ENCODE results near the gene BICDL2.
"Not testable (repeated sequence)": the region's sequence is repeated elsewhere in the genome, so short reads cannot be mapped to it uniquely, and the experiment has no call there.

BICDL2 gene

DNA sequence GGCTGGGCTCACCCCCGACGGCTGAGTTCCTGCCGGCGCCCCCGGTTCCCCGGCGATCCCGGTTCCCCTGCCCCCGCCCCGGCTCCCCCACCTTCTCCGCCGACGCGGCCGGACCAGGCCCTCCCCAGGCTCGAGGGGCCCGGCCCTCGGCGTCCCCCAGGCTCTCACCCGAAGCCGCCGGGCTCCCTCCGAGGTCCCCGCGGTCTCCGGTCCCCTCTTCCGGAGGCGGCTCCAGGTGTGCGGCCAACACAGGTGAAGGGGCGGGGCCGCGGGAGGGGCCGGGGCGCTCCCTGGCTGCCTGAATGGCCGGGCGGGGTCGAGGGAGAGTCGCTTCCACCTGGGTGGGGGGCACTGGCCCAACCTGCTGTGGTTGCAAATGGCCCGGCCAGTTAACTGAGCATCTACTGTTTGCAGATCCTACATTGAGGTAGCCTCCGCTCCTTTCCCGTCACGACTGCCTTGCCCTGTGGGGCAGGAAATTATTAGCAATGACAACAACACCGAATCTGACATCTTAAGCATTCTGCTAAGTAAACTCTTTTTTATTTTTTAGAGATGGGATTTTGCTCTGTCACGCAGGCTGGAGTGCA is at the start of gene BICDL2:
TSS of gene BICDL2 (minus strand) at position 219 of the 590 bp plus-strand sequence. CDS start 1,448 bp downstream, outside the sequence.
- in situ Hi-C loops (cut with MboI; ENCODE audit: low sequenced_read_pairs), result no loop called here

DNA sequence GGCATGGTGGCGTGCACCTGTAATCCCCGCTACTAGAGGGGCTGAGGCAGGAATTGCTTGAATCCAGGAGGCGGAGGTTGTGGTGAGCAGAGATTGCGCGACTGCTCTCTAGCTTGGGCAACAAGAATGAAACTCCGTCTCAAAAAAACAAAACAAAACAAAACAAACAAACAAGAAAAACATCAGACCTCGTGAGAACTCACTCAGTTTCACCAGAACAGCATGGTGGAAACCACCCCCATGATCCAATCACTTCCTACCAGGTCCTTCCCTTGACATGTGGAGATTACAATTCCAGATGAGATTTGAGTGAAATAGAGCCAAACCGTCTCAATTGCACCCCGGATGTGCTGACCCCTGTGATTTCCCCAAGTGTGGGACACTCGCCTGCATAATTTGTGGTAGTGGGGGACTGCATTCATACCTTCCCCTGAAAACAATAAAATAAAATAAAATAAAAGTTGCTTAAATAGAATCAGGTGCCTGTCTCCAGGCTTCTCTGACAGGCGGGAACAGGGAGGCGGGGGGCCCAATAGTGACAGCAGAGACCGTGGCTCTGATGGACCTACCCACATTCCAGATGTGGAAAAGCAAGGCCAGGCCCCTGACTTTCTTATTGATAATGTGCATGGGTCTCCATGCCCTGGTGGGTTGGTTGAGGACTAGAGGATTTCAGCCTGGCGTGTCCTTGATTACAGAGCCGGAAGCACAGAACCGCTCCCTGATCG is 49.3 kb upstream of the BICDL2 start:
- in situ Hi-C loops (cut with MboI; ENCODE audit: low sequenced_read_pairs), result no loop called here

- in situ Hi-C loops (cut with MboI; ENCODE audit: low sequenced_read_pairs), result no loop called here
Measured at GRCh38 chr16:3084969-3085670, 48.4 kb upstream of the BICDL2 start.

- in situ Hi-C loops (cut with MboI; ENCODE audit: low sequenced_read_pairs), result no loop called here
Measured at GRCh38 chr16:3084491-3084890, 47.7 kb upstream of the BICDL2 start.

GRCh38 chr16:3083408-3083807 is 46.7 kb upstream of the BICDL2 start:
- in situ Hi-C loops (cut with MboI; ENCODE audit: low sequenced_read_pairs), result not testable (repeated sequence)

GRCh38 chr16:3081957-3082356 is 45.2 kb upstream of the BICDL2 start:
- in situ Hi-C loops (cut with MboI; ENCODE audit: low sequenced_read_pairs), result not testable (repeated sequence)

GRCh38 chr16:3080024-3080423 is 43.3 kb upstream of the BICDL2 start:
- in situ Hi-C loops (cut with MboI; ENCODE audit: low sequenced_read_pairs), result no loop called here

DNA sequence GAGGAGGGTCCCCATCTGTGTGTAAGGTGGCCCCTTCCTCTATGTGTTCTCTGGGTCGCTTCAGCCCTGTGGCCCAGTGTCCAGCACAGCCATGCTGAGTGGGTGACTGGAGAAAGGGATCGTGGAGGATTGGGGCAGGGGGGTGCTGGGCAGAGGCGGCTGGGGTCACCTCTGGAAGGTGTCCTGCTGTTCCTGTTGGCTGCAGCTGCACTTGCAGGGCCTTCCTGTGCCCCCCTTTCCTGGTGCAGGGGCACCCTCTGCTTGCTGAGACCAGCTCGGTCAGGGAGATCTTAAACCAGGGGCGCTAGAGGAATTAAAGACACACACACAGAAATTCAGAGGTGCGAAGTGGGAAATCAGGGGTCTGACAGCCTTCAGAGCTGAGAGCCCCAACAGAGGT is 39.8 kb upstream of the BICDL2 start:
- in situ Hi-C loops (cut with MboI; ENCODE audit: low sequenced_read_pairs), result no loop called here

- in situ Hi-C loops (cut with MboI; ENCODE audit: low sequenced_read_pairs), result not testable (repeated sequence)
Measured at GRCh38 chr16:3075946-3076345, 39.2 kb upstream of the BICDL2 start.

DNA sequence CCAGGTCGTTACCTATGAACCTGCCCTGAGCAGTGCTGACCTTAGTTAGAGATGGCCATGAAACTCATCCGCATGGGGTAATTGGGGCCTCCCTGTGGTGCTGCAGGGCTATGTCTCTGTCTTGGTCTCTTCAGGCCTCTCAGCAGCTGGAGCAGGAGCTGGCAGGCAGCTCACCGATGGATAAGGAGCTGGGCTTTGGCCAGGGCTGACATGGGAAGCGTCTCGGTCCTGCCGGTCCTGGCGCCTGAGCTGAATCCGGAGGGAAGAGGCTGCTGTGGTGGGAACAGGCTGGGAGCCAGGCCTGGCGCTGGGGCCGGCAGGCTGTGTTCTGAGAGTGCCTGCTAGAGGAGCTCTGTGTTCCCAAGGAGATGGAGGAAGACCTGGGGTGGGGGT is 38.8 kb upstream of the BICDL2 start:
- in situ Hi-C loops (cut with MboI; ENCODE audit: low sequenced_read_pairs), result no loop called here

GRCh38 chr16:3074860-3075522 is 38.2 kb upstream of the BICDL2 start:
- in situ Hi-C loops (cut with MboI; ENCODE audit: low sequenced_read_pairs), result no loop called here

GRCh38 chr16:3073448-3073847 is 36.7 kb upstream of the BICDL2 start:
- in situ Hi-C loops (cut with MboI; ENCODE audit: low sequenced_read_pairs), result no loop called here

DNA sequence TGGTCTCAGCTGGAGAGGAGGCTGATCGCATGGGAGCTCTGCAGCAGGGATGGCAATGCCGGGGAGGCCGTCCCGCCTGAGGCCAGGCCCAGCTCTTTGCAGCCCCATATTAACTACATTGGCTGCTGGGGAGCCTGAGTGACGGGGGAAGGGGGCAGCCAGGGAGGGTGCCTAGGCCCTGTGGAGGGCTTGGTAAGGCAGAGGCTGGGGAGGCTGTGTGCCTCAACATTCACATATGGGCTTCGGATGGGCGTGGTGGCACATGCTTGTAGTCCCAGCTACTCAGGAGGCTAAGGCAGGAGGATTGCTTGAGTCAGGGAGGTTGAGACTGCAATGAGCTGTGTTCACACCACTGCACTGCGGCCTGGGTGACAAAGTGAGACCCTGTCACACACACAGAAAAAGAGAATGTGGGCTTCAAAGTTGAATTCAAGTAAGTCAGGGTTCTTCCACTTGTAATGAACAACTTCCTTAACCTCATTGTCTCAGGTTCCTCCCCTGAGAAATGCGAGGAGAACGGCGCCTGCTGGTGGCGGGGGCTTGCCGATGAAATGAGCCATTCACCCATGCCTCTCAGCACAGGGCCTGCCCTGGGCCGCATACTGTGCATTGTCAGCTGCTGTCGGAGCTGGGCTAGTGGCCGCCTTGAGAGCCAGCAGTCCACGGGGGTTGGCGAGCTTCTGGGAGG is 36.0 kb upstream of the BICDL2 start:
- in situ Hi-C loops (cut with MboI; ENCODE audit: low sequenced_read_pairs), result not testable (repeated sequence)

DNA sequence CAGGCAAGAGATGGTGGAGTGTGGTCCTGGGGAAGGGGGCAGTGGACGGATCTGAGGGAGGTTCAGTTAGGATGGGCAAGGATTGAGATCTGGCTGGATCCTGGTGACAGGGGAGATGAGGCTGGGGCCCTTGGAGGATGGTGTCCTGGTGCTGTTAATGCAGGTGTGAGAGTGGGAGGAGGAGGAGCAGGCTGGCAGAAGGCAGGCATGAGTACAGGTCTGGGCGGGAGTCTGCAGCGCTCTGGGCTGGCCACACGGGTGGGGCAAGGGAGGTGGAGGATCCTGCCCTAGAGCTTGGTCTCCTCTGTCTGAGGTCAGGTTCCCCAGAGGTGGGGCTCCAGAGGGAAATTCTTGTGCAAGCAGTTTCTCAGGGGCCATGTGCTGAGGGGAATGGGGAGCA is 35.4 kb upstream of the BICDL2 start:
- in situ Hi-C loops (cut with MboI; ENCODE audit: low sequenced_read_pairs), result not testable (repeated sequence)

- in situ Hi-C loops (cut with MboI; ENCODE audit: low sequenced_read_pairs), result no loop called here
Measured at GRCh38 chr16:3071655-3072054, 34.9 kb upstream of the BICDL2 start.

GRCh38 chr16:3070608-3071111 is 33.9 kb upstream of the BICDL2 start:
- in situ Hi-C loops (cut with MboI; ENCODE audit: low sequenced_read_pairs), result no loop called here

- in situ Hi-C loops (cut with MboI; ENCODE audit: low sequenced_read_pairs), result not testable (repeated sequence)
Measured at GRCh38 chr16:3069146-3069545, 32.4 kb upstream of the BICDL2 start.

DNA sequence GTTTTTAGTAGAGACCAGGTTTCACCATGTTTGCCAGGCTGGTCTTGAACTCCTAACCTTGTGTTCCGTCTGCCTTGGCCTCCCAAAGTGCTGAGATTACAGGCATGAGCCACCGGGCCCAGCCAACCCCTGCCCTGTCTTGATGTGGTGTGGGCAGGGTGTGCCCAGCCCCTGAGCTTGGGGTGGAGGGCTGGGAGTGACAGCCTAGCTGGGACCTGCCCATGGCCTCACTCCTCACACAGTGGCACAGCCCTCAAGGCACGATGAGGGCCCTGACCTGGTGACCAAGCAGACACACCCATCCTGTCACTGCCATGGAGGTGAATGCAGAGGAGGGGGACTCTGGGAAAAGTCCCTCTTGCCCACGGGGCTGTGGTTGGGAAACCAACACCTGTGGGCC is 31.7 kb upstream of the BICDL2 start:
- in situ Hi-C loops (cut with MboI; ENCODE audit: low sequenced_read_pairs), result no loop called here

DNA sequence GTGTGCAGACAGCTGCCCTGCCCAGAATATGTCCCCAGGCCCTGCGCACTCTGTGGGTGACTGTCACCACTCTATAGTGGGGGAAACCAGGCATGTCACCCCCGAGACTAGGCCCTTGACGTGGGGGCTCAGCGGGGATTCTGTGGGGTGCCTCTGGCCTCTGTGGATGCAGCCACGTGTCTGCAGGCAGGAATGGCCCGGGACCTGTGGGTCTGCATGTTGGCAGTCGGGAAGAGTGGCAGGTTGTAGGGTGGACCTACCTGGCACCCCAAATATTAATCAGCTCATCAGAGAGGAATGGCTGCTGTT is 29.6 kb upstream of the BICDL2 start:
- in situ Hi-C loops (cut with MboI; ENCODE audit: low sequenced_read_pairs), result no loop called here

GRCh38 chr16:3065742-3066439 is 29.1 kb upstream of the BICDL2 start:
- in situ Hi-C loops (cut with MboI; ENCODE audit: low sequenced_read_pairs), result no loop called here
